A673 (cell line): Measurements from ENCODE around the gene LRRC8D.

Experiments used
- EZH2 ChIP-seq: fragments of 200-600 bp; sonication (generic); IDR thresholded peaks from 2 replicates; pipeline ENCODE4 v1.6.1; 2017; ENCODE audit warnings: borderline replicate concordance, low read depth, mild to moderate bottlenecking, mixed read lengths, antibody characterized with exemption, low read length; ENCODE audit not compliant: poor library complexity, severe bottlenecking
- TF ChIP-seq, protein P1 (sequence below): fragments of 300-800, 200-600 bp; sonication (generic); conservative IDR thresholded peaks from 2 replicates; pipeline ENCODE4 v1.5.1; 2017; ENCODE audit warnings: low read depth, mild to moderate bottlenecking, antibody characterized with exemption, low read length, moderate library complexity, mixed read lengths

DNA sequence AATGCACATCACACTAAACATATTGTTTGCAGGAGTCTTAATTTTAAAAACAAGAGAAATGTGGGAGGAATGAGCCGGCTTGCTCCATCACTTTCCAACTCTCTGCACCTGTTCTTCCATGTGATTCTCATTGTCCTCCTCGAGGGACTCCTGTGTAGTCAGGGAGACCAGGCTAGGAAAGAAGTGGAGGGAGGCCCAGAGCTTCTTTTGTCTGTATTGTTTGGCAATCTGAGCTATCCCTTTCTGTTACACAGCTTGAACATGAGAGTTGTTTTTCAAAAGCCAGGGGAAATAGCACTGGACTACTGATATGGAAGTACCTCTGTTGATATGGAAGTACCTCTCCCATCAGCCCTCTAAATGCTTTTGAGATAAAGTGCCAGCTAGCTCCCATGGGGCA is 18.8 kb upstream of the LRRC8D start:
- TF ChIP-seq, protein P1, sequence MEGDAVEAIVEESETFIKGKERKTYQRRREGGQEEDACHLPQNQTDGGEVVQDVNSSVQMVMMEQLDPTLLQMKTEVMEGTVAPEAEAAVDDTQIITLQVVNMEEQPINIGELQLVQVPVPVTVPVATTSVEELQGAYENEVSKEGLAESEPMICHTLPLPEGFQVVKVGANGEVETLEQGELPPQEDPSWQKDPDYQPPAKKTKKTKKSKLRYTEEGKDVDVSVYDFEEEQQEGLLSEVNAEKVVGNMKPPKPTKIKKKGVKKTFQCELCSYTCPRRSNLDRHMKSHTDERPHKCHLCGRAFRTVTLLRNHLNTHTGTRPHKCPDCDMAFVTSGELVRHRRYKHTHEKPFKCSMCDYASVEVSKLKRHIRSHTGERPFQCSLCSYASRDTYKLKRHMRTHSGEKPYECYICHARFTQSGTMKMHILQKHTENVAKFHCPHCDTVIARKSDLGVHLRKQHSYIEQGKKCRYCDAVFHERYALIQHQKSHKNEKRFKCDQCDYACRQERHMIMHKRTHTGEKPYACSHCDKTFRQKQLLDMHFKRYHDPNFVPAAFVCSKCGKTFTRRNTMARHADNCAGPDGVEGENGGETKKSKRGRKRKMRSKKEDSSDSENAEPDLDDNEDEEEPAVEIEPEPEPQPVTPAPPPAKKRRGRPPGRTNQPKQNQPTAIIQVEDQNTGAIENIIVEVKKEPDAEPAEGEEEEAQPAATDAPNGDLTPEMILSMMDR, result no peak
- TF ChIP-seq EZH2, result no peak
